ENCODE measurements around the gene SH3GL1. TPM values are rescaled to one million over a fixed set of nuclear protein-coding genes. Genes with fewer than 3 reads are reported as not detected.
"Not testable (repeated sequence)": the region's sequence is repeated elsewhere in the genome, so short reads cannot be mapped to it uniquely, and the experiment has no call there.

SH3GL1 gene
- total RNA-seq, 1 donor from 2014 or later: 54.2 TPM

DNA sequence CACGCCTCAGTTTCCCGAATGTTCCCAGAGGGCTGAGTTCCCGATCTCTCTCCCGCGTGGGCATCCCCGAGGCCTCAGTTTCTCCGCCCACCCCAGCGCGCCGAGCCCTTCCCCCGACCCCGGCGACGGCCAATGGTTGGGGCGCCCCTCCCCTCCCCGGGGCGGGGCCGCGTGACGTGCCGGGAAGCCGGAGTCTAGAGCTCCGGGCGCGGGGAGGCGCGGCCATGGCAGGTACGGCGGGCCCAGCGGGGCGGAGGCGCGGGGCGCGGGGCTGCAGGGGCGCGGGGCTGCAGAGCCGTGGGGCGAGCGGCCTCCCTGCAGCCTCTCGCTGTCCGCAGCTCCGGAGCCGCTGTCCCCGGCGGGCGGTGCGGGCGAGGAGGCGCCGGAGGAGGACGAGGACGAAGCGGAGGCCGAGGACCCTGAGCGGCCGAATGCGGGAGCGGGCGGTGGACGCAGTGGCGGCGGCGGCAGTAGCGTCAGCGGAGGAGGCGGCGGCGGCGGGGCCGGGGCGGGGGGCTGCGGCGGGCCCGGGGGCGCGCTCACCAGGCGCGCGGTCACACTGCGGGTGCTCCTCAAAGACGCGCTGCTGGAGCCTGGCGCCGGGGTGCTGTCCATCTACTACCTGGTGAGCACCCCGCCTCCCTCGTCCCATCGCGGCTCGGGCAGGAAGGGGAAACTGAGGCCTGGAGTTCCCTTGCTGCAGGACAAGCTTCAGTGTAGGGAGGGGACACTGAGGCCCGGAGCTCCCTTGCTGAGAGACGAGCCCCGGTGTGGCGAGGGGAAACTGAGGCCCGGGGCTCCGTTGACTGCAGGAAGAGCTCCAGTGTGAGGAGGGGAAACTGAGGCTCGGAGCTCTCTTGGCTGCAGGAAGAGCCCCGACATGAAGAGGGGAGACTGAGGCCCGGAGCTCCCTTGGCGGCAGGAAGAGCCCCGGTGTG lies 56.7 kb downstream of the SH3GL1 start, which contains the start of gene MPND:
TSS of gene MPND (plus strand) at position 193 of the 938 bp plus-strand sequence. CDS start at position 225, 32 bp downstream.
- Mint-ChIP-seq H3K27me3 (ENCODE audit: insufficient read depth) (no peaks in the 10 kb centered on the region), H3K27ac (peak within 1 kb of the TSS; percentile 90), H3K9me3 (no peaks in the 10 kb centered on the region), H3K36me3 (ENCODE audit: low read depth) (peaks cover 3% of the 10 kb centered on the region), H3K4me3 (peak within 1 kb of the TSS; percentile 91), H3K4me1 (ENCODE audit: low read depth) (peaks cover 9% of the 10 kb centered on the region)
- intact Hi-C loops (cut with micrococcal nuclease): loop anchor here (1.0 to 2.0 kb wide), 8 partner anchors 15 to 771 kb away; partner anchors contain the start of genes APBA3, HMG20B, SH3GL1 and UBXN6
- peak; percentile 96 for DNase-seq (ENCODE audit: low spot score)

GRCh38 chr19:4342615-4343369 lies 57.6 kb downstream of the SH3GL1 start:
- intact Hi-C loops (cut with micrococcal nuclease): loop anchor here (1.0 to 2.0 kb wide), 11 partner anchors 10 to 770 kb away; partner anchors contain the start of genes APBA3, FSD1, HMG20B and SH3GL1
- Mint-ChIP-seq H3K4me1 (ENCODE audit: low read depth) (peaks cover 18% of the 10 kb centered on the region), H3K36me3 (ENCODE audit: low read depth) (peaks cover 3% of the 10 kb centered on the region), H3K27ac (peak overlapping the region; percentile 90), H3K4me3 (peak overlapping the region; percentile 91), H3K27me3 (ENCODE audit: insufficient read depth) (no peaks in the 10 kb centered on the region), H3K9me3 (no peaks in the 10 kb centered on the region)
- DNase-seq (ENCODE audit: low spot score): peak; percentile 92

GRCh38 chr19:4342314-4342614 lies 58.1 kb downstream of the SH3GL1 start:
- Mint-ChIP-seq H3K9me3 (no peaks in the 10 kb centered on the region), H3K4me1 (ENCODE audit: low read depth) (peaks cover 20% of the 10 kb centered on the region), H3K4me3 (peak overlapping the region; percentile 91), H3K36me3 (ENCODE audit: low read depth) (peaks cover 3% of the 10 kb centered on the region), H3K27me3 (ENCODE audit: insufficient read depth) (no peaks in the 10 kb centered on the region), H3K27ac (peak overlapping the region; percentile 90)
- no peak for DNase-seq (ENCODE audit: low spot score)
- intact Hi-C loops (cut with micrococcal nuclease): loop anchor here (1.0 to 2.0 kb wide), 7 partner anchors 10 to 769 kb away; partner anchors contain the start of genes APBA3, FSD1, HMG20B and UBXN6

DNA sequence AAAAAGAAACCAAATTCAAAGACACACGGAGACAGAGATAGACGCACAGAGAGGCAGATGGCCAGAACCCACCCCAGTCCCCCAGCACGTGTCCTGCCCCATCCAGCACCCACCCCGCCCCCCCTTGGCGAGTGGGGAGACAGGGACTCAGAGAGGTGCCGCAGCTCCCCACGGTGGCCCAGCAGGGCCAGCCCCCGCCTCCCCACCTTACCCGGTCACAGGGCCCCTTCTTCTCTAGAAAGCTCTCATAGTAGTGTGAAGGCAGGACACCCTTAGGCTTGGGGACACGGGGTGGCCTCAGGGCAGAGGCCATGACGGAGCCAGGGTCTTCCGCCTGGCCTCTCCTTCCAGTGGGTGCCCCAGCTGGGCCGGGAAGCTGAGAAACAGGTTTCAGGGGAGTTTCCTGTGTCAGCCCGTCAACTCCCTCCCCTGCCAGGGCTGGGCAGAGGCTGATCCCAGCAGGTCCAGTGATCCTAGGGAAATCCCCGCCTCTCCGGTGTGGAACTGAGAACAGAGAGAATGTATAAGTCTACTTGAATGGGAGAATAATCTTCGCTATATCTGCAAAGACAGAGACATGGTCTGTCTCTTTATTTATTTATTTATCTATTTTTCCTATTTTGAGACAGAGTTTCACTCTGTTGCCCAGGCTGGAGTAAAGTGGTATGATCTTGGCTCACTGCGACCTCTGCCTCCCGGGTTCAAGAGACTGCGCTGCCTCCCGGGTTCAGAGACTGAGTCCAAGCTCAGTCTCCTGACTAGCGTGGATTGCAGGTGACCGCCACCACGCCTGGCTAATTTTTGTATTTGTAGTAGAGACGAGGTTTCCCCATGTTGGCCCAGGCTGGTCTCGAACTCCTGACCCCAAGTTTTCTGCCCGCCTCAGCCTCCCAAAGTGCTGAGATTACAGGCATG lies 61.6 kb downstream of the SH3GL1 start, which contains the start of gene STAP2:
TSS of gene STAP2 (minus strand) at position 387 of the 915 bp plus-strand sequence. CDS start at position 313, 74 bp downstream.
- H3K27me3 Mint-ChIP-seq (ENCODE audit: insufficient read depth): no peaks in the 10 kb centered on the region
- peaks cover 14% of the 10 kb centered on the region for H3K36me3 Mint-ChIP-seq (ENCODE audit: low read depth)
- peak within 1 kb of the TSS; percentile 81 for H3K4me3 Mint-ChIP-seq
- intact Hi-C loops (cut with micrococcal nuclease): loop anchor here (1.0 kb wide), 1 partner anchor 71 kb away; no protein-coding TSS in a partner anchor
- peak within 1 kb of the TSS; percentile 89 for H3K27ac Mint-ChIP-seq
- peaks cover 29% of the 10 kb centered on the region for H3K4me1 Mint-ChIP-seq (ENCODE audit: low read depth)
- H3K9me3 Mint-ChIP-seq: peaks cover 13% of the 10 kb centered on the region
- no peak for DNase-seq (ENCODE audit: low spot score)

GRCh38 chr19:4337906-4338440 lies 62.4 kb downstream of the SH3GL1 start:
- intact Hi-C loops (cut with micrococcal nuclease): no loop called here
- Mint-ChIP-seq H3K4me1 (ENCODE audit: low read depth) (peaks cover 29% of the 10 kb centered on the region), H3K36me3 (ENCODE audit: low read depth) (peaks cover 15% of the 10 kb centered on the region), H3K4me3 (peak overlapping the region; percentile 81), H3K27ac (peak overlapping the region; percentile 89), H3K27me3 (ENCODE audit: insufficient read depth) (no peaks in the 10 kb centered on the region), H3K9me3 (peaks cover 13% of the 10 kb centered on the region)
- no peak for DNase-seq (ENCODE audit: low spot score)

DNA sequence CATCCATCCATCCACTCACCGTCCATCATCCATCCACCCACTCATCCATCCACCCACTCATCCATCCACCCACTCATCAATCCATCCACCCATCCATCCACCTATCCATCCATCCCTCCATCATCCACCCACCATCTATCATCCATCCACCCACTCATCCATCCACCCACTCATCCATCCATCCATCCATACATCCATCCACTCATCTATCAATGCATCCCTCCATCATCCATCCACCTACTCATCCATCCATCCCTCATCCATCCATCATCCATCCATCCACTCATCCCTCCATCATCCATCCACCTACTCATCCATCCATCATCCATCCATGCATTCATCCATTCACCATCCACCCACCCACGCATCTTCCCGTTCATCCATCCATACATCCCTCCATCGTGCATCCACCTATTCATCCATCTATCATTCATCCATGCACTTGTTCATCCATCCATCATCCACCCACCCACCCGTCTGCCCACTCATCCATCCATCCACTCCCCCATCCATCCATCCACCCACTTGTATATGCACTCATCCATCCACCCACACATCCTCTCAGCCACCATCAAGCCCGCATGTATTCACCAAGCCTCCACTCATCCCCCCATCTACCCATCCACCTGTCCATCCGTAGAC lies 65.3 kb downstream of the SH3GL1 start:
- Mint-ChIP-seq H3K9me3 (peaks cover 13% of the 10 kb centered on the region), H3K36me3 (ENCODE audit: low read depth) (peaks cover 15% of the 10 kb centered on the region), H3K27ac (peak overlapping the region; percentile 18), H3K4me1 (ENCODE audit: low read depth) (peaks cover 29% of the 10 kb centered on the region), H3K27me3 (ENCODE audit: insufficient read depth) (no peaks in the 10 kb centered on the region), H3K4me3 (no peak overlapping the region)
- intact Hi-C loops (cut with micrococcal nuclease): no loop called here
- DNase-seq (ENCODE audit: low spot score): no peak

GRCh38 chr19:4329858-4330257 lies 70.5 kb downstream of the SH3GL1 start:
- Mint-ChIP-seq H3K4me3 (peak overlapping the region; percentile 42), H3K36me3 (ENCODE audit: low read depth) (peaks cover 14% of the 10 kb centered on the region), H3K9me3 (peaks cover 6% of the 10 kb centered on the region), H3K4me1 (ENCODE audit: low read depth) (peaks cover 15% of the 10 kb centered on the region), H3K27ac (no peak overlapping the region), H3K27me3 (ENCODE audit: insufficient read depth) (peaks cover 9% of the 10 kb centered on the region)
- no peak for DNase-seq (ENCODE audit: low spot score)
- intact Hi-C loops (cut with micrococcal nuclease): loop anchor here (2.0 kb wide), 1 partner anchor 307 kb away; no protein-coding TSS in a partner anchor

DNA sequence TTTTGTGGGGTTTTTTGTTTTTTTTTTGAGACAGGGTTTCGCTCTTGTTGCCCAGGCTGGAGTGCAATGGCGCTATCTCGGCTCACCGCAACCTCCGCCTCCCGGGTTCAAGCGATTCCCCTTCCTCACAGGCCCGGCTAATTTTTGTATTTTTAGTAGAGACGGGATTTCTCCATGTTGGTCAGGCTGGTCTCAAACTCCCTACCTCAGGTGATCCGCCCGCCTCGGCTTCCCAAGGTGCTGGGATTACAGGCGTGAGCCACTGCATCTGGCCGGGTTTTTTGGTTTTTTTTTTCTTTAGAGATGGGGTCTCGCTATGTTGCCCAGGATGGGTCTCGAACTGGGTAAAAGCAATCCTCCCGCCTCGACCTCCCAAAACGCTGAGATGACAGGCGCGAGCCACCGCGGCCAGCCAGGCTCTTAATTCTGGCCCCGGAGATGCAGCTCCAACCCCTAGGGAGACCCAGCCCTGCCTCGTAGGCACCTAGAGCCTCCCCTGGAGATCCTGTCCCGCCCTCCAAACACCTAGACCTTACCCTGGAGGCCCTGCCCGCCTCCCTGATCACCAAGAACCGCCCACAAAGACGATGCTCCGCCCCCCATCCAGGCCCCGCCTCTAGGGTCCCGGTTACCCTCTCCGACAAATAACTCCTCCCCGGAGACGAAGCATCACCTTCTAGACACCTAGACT lies 71.2 kb downstream of the SH3GL1 start:
- Mint-ChIP-seq H3K4me1 (ENCODE audit: low read depth) (peaks cover 15% of the 10 kb centered on the region), H3K27ac (peak overlapping the region; percentile 90), H3K4me3 (peak overlapping the region; percentile 84)
- not testable (repeated sequence) for H3K9me3 Mint-ChIP-seq; H3K36me3 Mint-ChIP-seq (ENCODE audit: low read depth); H3K27me3 Mint-ChIP-seq (ENCODE audit: insufficient read depth); DNase-seq (ENCODE audit: low spot score)
- intact Hi-C loops (cut with micrococcal nuclease): loop anchor here (1.0 to 2.0 kb wide), 8 partner anchors 14 to 308 kb away; partner anchors contain the start of genes CHAF1A, FSD1, MPND and UBXN6

- H3K27me3 Mint-ChIP-seq (ENCODE audit: insufficient read depth): peaks cover 9% of the 10 kb centered on the region
These were observed 71.9 kb downstream of the SH3GL1 start for GRCh38 chr19:4328243-4328990.

GRCh38 chr19:4327877-4328242 lies 72.5 kb downstream of the SH3GL1 start:
- peak overlapping the region; percentile 84 for H3K4me3 Mint-ChIP-seq
- peaks cover 5% of the 10 kb centered on the region for H3K36me3 Mint-ChIP-seq (ENCODE audit: low read depth)
- H3K27me3 Mint-ChIP-seq (ENCODE audit: insufficient read depth): peaks cover 9% of the 10 kb centered on the region
- H3K27ac Mint-ChIP-seq: peak overlapping the region; percentile 90
- intact Hi-C loops (cut with micrococcal nuclease): loop anchor here (1.0 to 2.0 kb wide), 8 partner anchors 15 to 309 kb away; partner anchors contain the start of genes CHAF1A, FSD1, MPND and UBXN6
- no peak for DNase-seq (ENCODE audit: low spot score)
- peaks cover 15% of the 10 kb centered on the region for H3K4me1 Mint-ChIP-seq (ENCODE audit: low read depth)
- no peaks in the 10 kb centered on the region for H3K9me3 Mint-ChIP-seq

More at GRCh38 chr19:4328243-4328990, 71.9 kb downstream of the SH3GL1 start:
- Mint-ChIP-seq H3K27ac (peak overlapping the region; percentile 90), H3K36me3 (ENCODE audit: low read depth) (peaks cover 5% of the 10 kb centered on the region), H3K4me3 (peak overlapping the region; percentile 84), H3K4me1 (ENCODE audit: low read depth) (peaks cover 15% of the 10 kb centered on the region), H3K9me3 (no peaks in the 10 kb centered on the region)
- intact Hi-C loops (cut with micrococcal nuclease): loop anchor here (1.0 to 2.0 kb wide), 8 partner anchors 15 to 308 kb away; partner anchors contain the start of genes CHAF1A, FSD1, MPND and UBXN6
- DNase-seq (ENCODE audit: low spot score): peak; percentile 87
